GM19397 (cell line): ENCODE data around the gene PBLD.

Experiments used
- ATAC-seq: cut with Tn5 transposase; IDR thresholded peaks from one replicate; pipeline ENCODE4 v1.9.1; 2021; ENCODE audit warnings: mild to moderate bottlenecking, moderate library complexity; ENCODE audit not compliant: unreplicated experiment

PBLD gene

DNA sequence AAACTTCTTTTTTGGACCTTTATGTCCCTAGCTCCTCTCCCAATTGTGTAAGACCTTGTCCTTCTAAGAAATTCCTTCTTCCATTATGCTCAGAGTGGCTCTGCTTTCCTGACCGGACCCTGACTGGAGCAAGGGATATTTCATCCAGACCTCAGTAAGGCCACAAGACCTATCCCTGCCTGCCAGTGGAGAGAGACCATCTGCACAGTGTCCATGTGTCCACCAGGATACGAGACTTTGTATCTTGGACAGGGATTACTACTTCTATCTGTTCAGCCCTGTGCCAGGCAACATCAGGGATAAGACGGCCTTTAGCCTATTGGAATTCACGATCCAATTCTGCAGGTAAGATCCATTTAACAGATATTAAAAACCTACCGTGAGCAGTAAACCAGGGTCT lies 93.7 kb downstream of the PBLD start:
- ATAC-seq, result no peak

DNA sequence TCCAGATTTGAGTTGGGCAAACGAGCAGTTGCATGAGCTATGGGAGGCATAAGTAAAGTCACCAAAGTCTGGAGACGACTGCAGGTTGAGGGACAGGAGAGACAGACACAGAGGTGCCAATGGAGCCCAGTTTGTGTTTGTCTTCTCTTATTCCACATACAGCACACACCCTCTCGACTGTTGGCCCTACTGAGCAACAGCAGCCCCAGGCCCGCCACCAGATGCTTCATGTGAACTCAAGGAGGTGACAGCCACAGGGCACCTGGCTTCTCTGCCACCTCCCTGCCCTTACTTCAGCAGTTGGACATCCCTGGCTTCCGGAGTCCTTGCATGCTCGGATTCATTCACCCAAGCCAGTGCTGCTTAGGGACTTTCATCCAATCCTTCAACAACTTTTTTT lies 94.4 kb downstream of the PBLD start:
- no peak for ATAC-seq

GRCh38 chr10:68237173-68237572 lies 95.6 kb downstream of the PBLD start:
- ATAC-seq, result no peak

DNA sequence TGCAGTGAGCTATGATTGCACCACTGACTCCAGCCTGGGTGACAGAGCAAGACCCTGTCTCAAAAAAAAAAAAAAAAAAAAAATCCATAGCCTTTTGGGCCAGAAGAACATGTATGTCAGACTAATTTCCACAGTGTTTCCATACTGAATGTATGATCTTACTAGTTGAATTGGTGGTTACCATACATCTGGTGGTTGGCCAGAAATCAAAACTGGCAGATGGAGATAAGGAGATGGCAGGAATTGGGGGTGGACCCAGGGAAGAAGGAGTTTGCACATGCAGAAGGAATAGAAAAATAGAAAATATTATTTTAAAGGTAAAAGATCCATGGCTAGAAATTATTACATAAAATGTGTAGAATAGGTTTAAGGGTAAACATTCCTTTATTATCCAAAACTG lies 97.1 kb downstream of the PBLD start:
- no peak for ATAC-seq

GRCh38 chr10:68235111-68235510 lies 97.6 kb downstream of the PBLD start:
- ATAC-seq, result no peak

- ATAC-seq, result no peak
Observed at GRCh38 chr10:68233046-68233445, 99.7 kb downstream of the PBLD start.
